ENCODE results near the gene DPYD.

The DPYD gene

DNA sequence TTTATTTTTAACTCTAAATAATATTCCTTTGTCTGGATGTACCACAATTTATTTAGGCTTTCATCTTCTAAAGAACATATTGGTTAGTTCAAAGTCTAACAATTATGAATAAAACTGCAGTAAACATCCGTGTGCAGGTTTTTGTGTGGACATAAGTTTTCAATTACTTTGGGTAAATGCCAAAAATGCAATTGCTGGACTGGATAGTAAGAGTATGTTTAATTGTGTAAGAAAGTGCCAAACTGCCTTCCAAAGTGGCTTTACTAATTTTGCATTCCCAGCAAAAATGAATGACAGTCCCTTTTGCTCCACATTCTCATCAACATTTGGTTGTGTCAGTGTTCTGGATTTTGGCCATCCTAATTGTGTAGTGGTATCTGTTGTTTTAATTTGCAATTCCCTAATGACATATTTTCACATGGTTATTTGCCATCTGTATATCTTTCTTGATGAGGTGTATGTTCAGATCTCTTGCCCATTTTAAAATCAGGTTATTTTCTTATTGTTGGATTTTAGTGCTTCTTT, 113.8 kb downstream of the DPYD start:
- TF ChIP-seq, protein P1, sequence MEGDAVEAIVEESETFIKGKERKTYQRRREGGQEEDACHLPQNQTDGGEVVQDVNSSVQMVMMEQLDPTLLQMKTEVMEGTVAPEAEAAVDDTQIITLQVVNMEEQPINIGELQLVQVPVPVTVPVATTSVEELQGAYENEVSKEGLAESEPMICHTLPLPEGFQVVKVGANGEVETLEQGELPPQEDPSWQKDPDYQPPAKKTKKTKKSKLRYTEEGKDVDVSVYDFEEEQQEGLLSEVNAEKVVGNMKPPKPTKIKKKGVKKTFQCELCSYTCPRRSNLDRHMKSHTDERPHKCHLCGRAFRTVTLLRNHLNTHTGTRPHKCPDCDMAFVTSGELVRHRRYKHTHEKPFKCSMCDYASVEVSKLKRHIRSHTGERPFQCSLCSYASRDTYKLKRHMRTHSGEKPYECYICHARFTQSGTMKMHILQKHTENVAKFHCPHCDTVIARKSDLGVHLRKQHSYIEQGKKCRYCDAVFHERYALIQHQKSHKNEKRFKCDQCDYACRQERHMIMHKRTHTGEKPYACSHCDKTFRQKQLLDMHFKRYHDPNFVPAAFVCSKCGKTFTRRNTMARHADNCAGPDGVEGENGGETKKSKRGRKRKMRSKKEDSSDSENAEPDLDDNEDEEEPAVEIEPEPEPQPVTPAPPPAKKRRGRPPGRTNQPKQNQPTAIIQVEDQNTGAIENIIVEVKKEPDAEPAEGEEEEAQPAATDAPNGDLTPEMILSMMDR (IDR thresholded peaks at IDR 0.05; ENCODE audit: low read length), result no peak
- TF ChIP-seq EZH2phosphoT487 (IDR thresholded peaks at IDR 0.05; ENCODE audit: low read length) (no peak), EZH2 (optimal IDR thresholded peaks at IDR 0.05; ENCODE audit: low read depth, low read length) (no peak)
- DNase-seq, result no peak
- no peaks in the 10 kb centered on the region for H3K9me2 ChIP-seq (replicated peaks; ENCODE audit: insufficient read depth, low read length)
- no peaks in the 10 kb centered on the region for H3K9me3 ChIP-seq (replicated peaks; ENCODE audit: insufficient read depth, low read length)
- H3K27ac ChIP-seq (ENCODE audit: low read length), result no peak overlapping the region
- no peak overlapping the region for H3K9ac ChIP-seq (ENCODE audit: low read length)
- no peaks in the 10 kb centered on the region for H3K36me3 ChIP-seq (replicated peaks; ENCODE audit: insufficient read depth, low read length)
- H2AFZ ChIP-seq (ENCODE audit: low read length), result no peak overlapping the region
- no peaks in the 10 kb centered on the region for H3K4me1 ChIP-seq (ENCODE audit: low read length)
- no peak overlapping the region for H3K4me3 ChIP-seq (ENCODE audit: low read length)
- H3K79me2 ChIP-seq (ENCODE audit: low read length), result no peaks in the 10 kb centered on the region
- H3K27me3 ChIP-seq (replicated peaks; ENCODE audit: insufficient read depth, low read length), result no peaks in the 10 kb centered on the region
- no peaks in the 10 kb centered on the region for H3F3A ChIP-seq (ENCODE audit: insufficient read depth, low read length)
- H4K20me1 ChIP-seq (ENCODE audit: insufficient read depth, low read length), result no peaks in the 10 kb centered on the region
- H3K4me2 ChIP-seq (ENCODE audit: low read depth, low read length), result no peak overlapping the region

GRCh38 chr1:97806326-97806725, 114.5 kb downstream of the DPYD start:
- H3K36me3 ChIP-seq (replicated peaks; ENCODE audit: insufficient read depth, low read length), result no peaks in the 10 kb centered on the region
- no peak overlapping the region for H3K4me2 ChIP-seq (ENCODE audit: low read depth, low read length)
- no peaks in the 10 kb centered on the region for H3K9me2 ChIP-seq (replicated peaks; ENCODE audit: insufficient read depth, low read length)
- H3F3A ChIP-seq (ENCODE audit: insufficient read depth, low read length), result no peaks in the 10 kb centered on the region
- H3K4me1 ChIP-seq (ENCODE audit: low read length), result no peaks in the 10 kb centered on the region
- H3K9ac ChIP-seq (ENCODE audit: low read length), result no peak overlapping the region
- no peak overlapping the region for H3K4me3 ChIP-seq (ENCODE audit: low read length)
- TF ChIP-seq, protein P1 (IDR thresholded peaks at IDR 0.05; ENCODE audit: low read length), result no peak
- TF ChIP-seq EZH2phosphoT487 (IDR thresholded peaks at IDR 0.05; ENCODE audit: low read length), result no peak
- no peak for TF ChIP-seq EZH2 (optimal IDR thresholded peaks at IDR 0.05; ENCODE audit: low read depth, low read length)
- H3K27me3 ChIP-seq (replicated peaks; ENCODE audit: insufficient read depth, low read length), result no peaks in the 10 kb centered on the region
- no peak for DNase-seq
- H2AFZ ChIP-seq (ENCODE audit: low read length), result no peak overlapping the region
- no peaks in the 10 kb centered on the region for H3K9me3 ChIP-seq (replicated peaks; ENCODE audit: insufficient read depth, low read length)
- H4K20me1 ChIP-seq (ENCODE audit: insufficient read depth, low read length), result no peaks in the 10 kb centered on the region
- no peak overlapping the region for H3K27ac ChIP-seq (ENCODE audit: low read length)
- H3K79me2 ChIP-seq (ENCODE audit: low read length), result no peaks in the 10 kb centered on the region

DNA sequence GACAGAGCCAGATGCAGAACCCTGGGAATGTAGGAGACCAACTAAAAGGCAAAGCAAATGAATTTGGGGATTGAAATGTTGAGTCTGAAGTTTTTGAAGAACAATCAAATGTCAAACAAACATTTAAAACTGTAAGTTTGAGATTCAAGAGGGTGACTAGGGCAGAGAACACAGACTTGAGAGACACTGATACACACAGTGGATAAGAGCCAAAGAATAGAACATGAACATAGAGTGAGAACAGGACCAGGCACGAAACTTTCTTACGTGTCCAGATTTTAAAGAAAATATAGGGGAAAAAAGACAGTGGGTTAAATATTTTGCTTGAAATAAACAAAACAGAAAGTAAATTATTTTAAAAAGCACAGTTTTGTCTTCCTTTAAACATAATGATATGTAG, 115.7 kb downstream of the DPYD start:
- Histone ChIP-seq H3K4me2 (ENCODE audit: low read depth, low read length) (no peak overlapping the region), H3K4me3 (ENCODE audit: low read length) (no peak overlapping the region), H3K9ac (ENCODE audit: low read length) (no peak overlapping the region), H3K79me2 (ENCODE audit: low read length) (no peaks in the 10 kb centered on the region), H3K27ac (ENCODE audit: low read length) (no peak overlapping the region), H3K27me3 (replicated peaks; ENCODE audit: insufficient read depth, low read length) (no peaks in the 10 kb centered on the region), H3K9me3 (replicated peaks; ENCODE audit: insufficient read depth, low read length) (no peaks in the 10 kb centered on the region), H3K4me1 (ENCODE audit: low read length) (no peaks in the 10 kb centered on the region), H3K36me3 (replicated peaks; ENCODE audit: insufficient read depth, low read length) (no peaks in the 10 kb centered on the region), H2AFZ (ENCODE audit: low read length) (no peak overlapping the region), H4K20me1 (ENCODE audit: insufficient read depth, low read length) (no peaks in the 10 kb centered on the region), H3F3A (ENCODE audit: insufficient read depth, low read length) (no peaks in the 10 kb centered on the region), H3K9me2 (replicated peaks; ENCODE audit: insufficient read depth, low read length) (no peaks in the 10 kb centered on the region)
- no peak for DNase-seq
- TF ChIP-seq EZH2 (optimal IDR thresholded peaks at IDR 0.05; ENCODE audit: low read depth, low read length) (no peak), EZH2phosphoT487 (IDR thresholded peaks at IDR 0.05; ENCODE audit: low read length) (no peak)
- TF ChIP-seq, protein P1 (IDR thresholded peaks at IDR 0.05; ENCODE audit: low read length), result no peak
